GM12864 (cell line): ENCODE results near the gene MLN.

Experiments used
- DNase-seq: peaks from one replicate; pipeline ENCODE4 v3.0.0-alpha.2; 2011; ENCODE audit warnings: low read depth
- H3K4me3 ChIP-seq: 2 replicates; pipeline ENCODE4 v1.5.1; 2011; ENCODE audit warnings: mild to moderate bottlenecking, low read depth, low read length, control low read depth
- CTCF ChIP-seq: IDR thresholded peaks from 2 replicates; pipeline ENCODE4 v1.5.1; 2011; ENCODE audit warnings: low read depth, mild to moderate bottlenecking, moderate library complexity, low read length, control low read depth, inconsistent platforms; ENCODE audit errors: missing control alignments

MLN gene

GRCh38 chr6:33761581-33761921 lies 42.3 kb downstream of the MLN start:
- no peak overlapping the region for H3K4me3 ChIP-seq
- no peak for DNase-seq
- TF ChIP-seq CTCF: no peak

GRCh38 chr6:33759887-33760629 lies 43.7 kb downstream of the MLN start:
- H3K4me3 ChIP-seq: no peak overlapping the region
- DNase-seq: no peak
- no peak for TF ChIP-seq CTCF

- H3K4me3 ChIP-seq: no peak overlapping the region
- TF ChIP-seq CTCF: no peak
- no peak for DNase-seq
Observed at GRCh38 chr6:33758815-33759216, 45.0 kb downstream of the MLN start.

- DNase-seq: no peak
- no peak for TF ChIP-seq CTCF
Observed at GRCh38 chr6:33757906-33758305, 45.9 kb downstream of the MLN start.

DNA sequence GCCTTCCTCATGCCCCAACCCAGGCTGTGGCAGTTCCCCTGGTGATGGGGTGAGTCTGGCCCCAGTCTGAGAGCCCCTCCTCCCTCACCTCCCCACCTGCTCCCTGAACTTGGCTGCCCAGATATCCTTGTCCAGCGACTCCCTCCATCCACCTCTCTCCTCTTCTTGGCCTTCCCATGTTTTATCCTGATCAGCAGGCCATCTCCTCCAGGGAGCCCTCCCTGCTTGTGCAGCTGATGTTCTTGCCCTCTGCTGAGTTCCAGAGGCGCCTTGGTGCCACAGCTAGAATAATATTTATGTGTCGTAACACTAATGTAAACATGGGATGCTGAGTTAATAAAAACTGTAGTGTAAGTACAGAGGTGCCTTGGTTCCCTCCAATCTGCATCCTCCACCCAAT lies 46.7 kb downstream of the MLN start:
- H3K4me3 ChIP-seq: no peak overlapping the region
- DNase-seq: no peak
- TF ChIP-seq CTCF: no peak

More at GRCh38 chr6:33757906-33758305, 45.9 kb downstream of the MLN start:
- H3K4me3 ChIP-seq: no peak overlapping the region

- DNase-seq: no peak
- no peak overlapping the region for H3K4me3 ChIP-seq
- TF ChIP-seq CTCF: no peak
Observed at GRCh38 chr6:33756211-33756954, 47.4 kb downstream of the MLN start.
